T-helper 17 cell (primary cell): ENCODE data around the gene SLC44A3. TPM values are rescaled to one million over a fixed set of nuclear protein-coding genes. Genes with fewer than 3 reads are reported as not detected.
"Not testable (repeated sequence)": the region's sequence is repeated elsewhere in the genome, so short reads cannot be mapped to it uniquely, and the experiment has no call there.

Source experiments
- ATAC-seq: fragments of 150-1000 bp; cut with Tn5 transposase; 2 replicates; pipeline ENCODE4 v1.10.0; 2021; ENCODE audit warnings: mild to moderate bottlenecking, moderate library complexity
- DNase-seq, 3 donors: peaks; one replicate each; pipeline versions ENCODE4 v3.0.0 to v3.0.0-alpha.2; 2020 to 2021
- H3K9me3 ChIP-seq: one replicate; pipeline ENCODE4 v1.7.0; 2013; ENCODE audit warnings: low read length, mild to moderate bottlenecking; ENCODE audit not compliant: control insufficient read depth, poor library complexity, severe bottlenecking
- H3K27ac Mint-ChIP-seq: one replicate; pipeline ENCODE4 v1.8.0; 2022; ENCODE audit warnings: mild to moderate bottlenecking, moderate library complexity, mixed read lengths
- H3K27me3 Mint-ChIP-seq: one replicate; pipeline ENCODE4 v1.8.0; 2022; ENCODE audit warnings: mixed read lengths
- H3K36me3 Mint-ChIP-seq: one replicate; pipeline ENCODE4 v1.8.0; 2022; ENCODE audit warnings: low read depth, mixed read lengths
- H3K4me1 Mint-ChIP-seq: one replicate; pipeline ENCODE4 v1.8.0; 2022; ENCODE audit warnings: mild to moderate bottlenecking, mixed read lengths
- H3K4me3 Mint-ChIP-seq: one replicate; pipeline ENCODE4 v1.8.0; 2022; ENCODE audit warnings: mild to moderate bottlenecking, moderate library complexity, mixed read lengths
- total RNA-seq, 4 donors: library from RNA in 2 of 4; stranded (reverse) in 2 of 4; gene quantifications; one replicate each; pipeline ENCODE4 v1.2.3 and lab custom pipeline; 2022 to 2026

SLC44A3 gene
- total RNA-seq, 2 donors from 2014 or later = 0.68 to 2.1 TPM

DNA sequence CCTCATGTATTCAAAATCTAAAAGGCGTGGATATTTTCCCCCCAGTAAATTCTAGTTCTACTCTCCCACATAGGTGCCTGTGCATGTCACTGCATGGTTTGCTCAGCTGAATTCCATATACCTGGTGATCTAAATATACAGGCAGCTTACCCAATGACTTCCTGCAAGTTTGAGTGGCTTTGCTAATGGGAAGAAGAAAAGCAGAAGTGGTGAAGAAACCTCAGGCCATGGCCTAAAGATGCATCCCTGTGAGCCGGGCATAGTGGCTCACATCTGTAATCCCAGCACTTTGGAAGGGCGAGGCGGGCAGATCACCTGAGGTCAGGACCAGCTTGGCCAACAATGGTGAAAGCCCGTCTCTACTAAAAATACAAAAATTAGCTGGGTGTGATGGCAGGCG, 11.5 kb downstream of the SLC44A3 start:
- Mint-ChIP-seq H3K4me3 (no peak overlapping the region), H3K27me3 (peaks cover 32% of the 10 kb centered on the region), H3K27ac (no peak overlapping the region), H3K36me3 (no peaks in the 10 kb centered on the region), H3K4me1 (no peaks in the 10 kb centered on the region)
- no peak for DNase-seq
- no peak for ATAC-seq
- no peaks in the 10 kb centered on the region for H3K9me3 ChIP-seq

GRCh38 chr1:94832446-94832845, 12.3 kb downstream of the SLC44A3 start:
- no peak overlapping the region for H3K4me3 Mint-ChIP-seq
- no peaks in the 10 kb centered on the region for H3K9me3 ChIP-seq
- H3K27ac Mint-ChIP-seq = no peak overlapping the region
- no peaks in the 10 kb centered on the region for H3K4me1 Mint-ChIP-seq
- H3K36me3 Mint-ChIP-seq = no peaks in the 10 kb centered on the region
- H3K27me3 Mint-ChIP-seq = peaks cover 26% of the 10 kb centered on the region
- ATAC-seq = no peak
- no peak for DNase-seq

DNA sequence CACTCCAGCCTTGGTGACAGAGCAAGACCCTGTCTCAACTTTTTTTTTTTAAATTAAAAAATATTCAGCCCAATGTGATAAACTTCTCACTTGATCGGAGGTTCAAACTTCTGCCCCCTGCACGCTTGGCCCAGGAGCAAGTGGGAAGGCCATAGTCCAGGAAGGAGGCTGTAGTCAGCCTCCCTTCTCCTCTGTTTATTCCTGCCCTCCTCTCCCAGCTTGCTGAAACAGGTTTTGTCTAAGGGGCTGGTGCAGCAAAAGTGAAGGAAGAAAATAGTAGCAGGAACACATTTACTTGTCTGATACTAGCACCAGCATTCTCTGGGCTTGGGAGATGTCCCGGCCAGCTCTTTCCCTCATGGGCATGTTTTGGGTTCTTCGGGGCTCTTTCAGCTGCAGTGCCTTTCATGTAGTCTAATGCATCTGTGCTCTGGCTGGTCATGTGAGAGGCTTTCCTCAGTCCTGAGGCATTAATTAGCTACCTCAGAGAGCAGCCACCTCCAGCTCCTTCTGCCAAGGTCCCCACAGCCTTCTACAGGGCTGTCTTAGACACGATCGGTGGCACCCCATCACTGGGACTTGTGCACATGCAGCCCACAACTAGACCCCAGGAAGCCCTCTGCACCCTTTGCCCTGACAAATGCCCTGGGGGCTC, 12.9 kb downstream of the SLC44A3 start:
- H3K4me3 Mint-ChIP-seq = no peak overlapping the region
- no peaks in the 10 kb centered on the region for H3K9me3 ChIP-seq
- ATAC-seq (no peak), DNase-seq (no peak)
- H3K27ac Mint-ChIP-seq = no peak overlapping the region
- H3K27me3 Mint-ChIP-seq = peaks cover 21% of the 10 kb centered on the region
- no peaks in the 10 kb centered on the region for H3K4me1 Mint-ChIP-seq
- H3K36me3 Mint-ChIP-seq = no peaks in the 10 kb centered on the region

- no peak for ATAC-seq
Measured at GRCh38 chr1:94836891-94837290, 16.7 kb downstream of the SLC44A3 start.

GRCh38 chr1:94840381-94840780, 20.2 kb downstream of the SLC44A3 start:
- H3K27me3 Mint-ChIP-seq = peaks cover 58% of the 10 kb centered on the region
- H3K36me3 Mint-ChIP-seq = not testable (repeated sequence)

More at GRCh38 chr1:94836891-94837290, 16.7 kb downstream of the SLC44A3 start:
- Mint-ChIP-seq H3K4me3 (no peak overlapping the region), H3K27ac (no peak overlapping the region), H3K36me3 (no peaks in the 10 kb centered on the region), H3K4me1 (no peaks in the 10 kb centered on the region), H3K27me3 (peaks cover 26% of the 10 kb centered on the region)
- no peak for DNase-seq
- no peaks in the 10 kb centered on the region for H3K9me3 ChIP-seq

GRCh38 chr1:94840808-94841207, 20.7 kb downstream of the SLC44A3 start:
- H3K36me3 Mint-ChIP-seq = peaks cover 4% of the 10 kb centered on the region
- no peak overlapping the region for H3K4me3 Mint-ChIP-seq
- no peak overlapping the region for H3K27ac Mint-ChIP-seq
- H3K27me3 Mint-ChIP-seq = peaks cover 55% of the 10 kb centered on the region
- H3K4me1 Mint-ChIP-seq = no peaks in the 10 kb centered on the region
- ATAC-seq = no peak
- DNase-seq = no peak
- H3K9me3 ChIP-seq = no peaks in the 10 kb centered on the region

More at GRCh38 chr1:94840381-94840780, 20.2 kb downstream of the SLC44A3 start:
- H3K9me3 ChIP-seq, ATAC-seq, H3K27ac Mint-ChIP-seq, DNase-seq, H3K4me3 Mint-ChIP-seq, H3K4me1 Mint-ChIP-seq: not testable (repeated sequence)

- no peak overlapping the region for H3K4me3 Mint-ChIP-seq
- ATAC-seq = no peak
- peaks cover 48% of the 10 kb centered on the region for H3K27me3 Mint-ChIP-seq
- no peaks in the 10 kb centered on the region for H3K9me3 ChIP-seq
- no peak overlapping the region for H3K27ac Mint-ChIP-seq
- DNase-seq = no peak
- peaks cover 3% of the 10 kb centered on the region for H3K4me1 Mint-ChIP-seq
- H3K36me3 Mint-ChIP-seq = peaks cover 4% of the 10 kb centered on the region
Measured at GRCh38 chr1:94843430-94843829, 23.3 kb downstream of the SLC44A3 start.

GRCh38 chr1:94843846-94844245, 23.7 kb downstream of the SLC44A3 start:
- Mint-ChIP-seq H3K27me3 (peaks cover 52% of the 10 kb centered on the region), H3K27ac (no peak overlapping the region), H3K4me3 (no peak overlapping the region), H3K36me3 (peaks cover 8% of the 10 kb centered on the region), H3K4me1 (peaks cover 3% of the 10 kb centered on the region)
- no peaks in the 10 kb centered on the region for H3K9me3 ChIP-seq
- ATAC-seq (no peak), DNase-seq (no peak)

DNA sequence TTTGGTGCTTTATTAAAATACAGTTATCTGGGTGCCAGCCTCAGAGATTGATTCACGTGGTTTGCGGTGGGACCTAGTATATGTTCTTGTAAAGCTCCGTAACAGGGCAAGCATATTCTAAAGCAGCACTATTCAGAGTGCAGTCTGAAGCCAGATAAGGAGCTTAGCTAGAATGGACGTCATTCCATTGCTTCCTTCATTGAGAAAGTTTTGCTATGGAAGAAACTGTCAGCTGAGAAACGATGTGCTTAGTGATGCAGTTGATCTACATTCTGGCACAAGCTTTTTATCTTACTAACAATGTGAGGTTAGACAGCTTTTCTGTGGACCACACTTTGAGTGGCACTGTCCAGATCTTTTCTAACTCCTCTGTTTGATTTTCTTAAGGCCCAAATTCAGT, 26.2 kb downstream of the SLC44A3 start:
- H3K4me1 Mint-ChIP-seq = peaks cover 3% of the 10 kb centered on the region
- no peaks in the 10 kb centered on the region for H3K9me3 ChIP-seq
- H3K27ac Mint-ChIP-seq = no peak overlapping the region
- H3K27me3 Mint-ChIP-seq = peaks cover 55% of the 10 kb centered on the region
- H3K4me3 Mint-ChIP-seq = no peak overlapping the region
- ATAC-seq = no peak
- DNase-seq = no peak
- peaks cover 8% of the 10 kb centered on the region for H3K36me3 Mint-ChIP-seq

- Mint-ChIP-seq H3K36me3 (peaks cover 5% of the 10 kb centered on the region), H3K4me3 (no peak overlapping the region), H3K4me1 (peaks cover 3% of the 10 kb centered on the region), H3K27me3 (peaks cover 17% of the 10 kb centered on the region), H3K27ac (no peak overlapping the region)
- no peak for DNase-seq
- no peaks in the 10 kb centered on the region for H3K9me3 ChIP-seq
- ATAC-seq = no peak
Measured at GRCh38 chr1:94851571-94851970, 31.4 kb downstream of the SLC44A3 start.

- Mint-ChIP-seq H3K27ac (no peak overlapping the region), H3K4me3 (no peak overlapping the region), H3K27me3 (peaks cover 20% of the 10 kb centered on the region), H3K36me3 (peaks cover 5% of the 10 kb centered on the region), H3K4me1 (no peaks in the 10 kb centered on the region)
- no peaks in the 10 kb centered on the region for H3K9me3 ChIP-seq
- ATAC-seq = no peak
- no peak for DNase-seq
Measured at GRCh38 chr1:94852788-94853187, 32.6 kb downstream of the SLC44A3 start.

GRCh38 chr1:94854458-94855306, 34.5 kb downstream of the SLC44A3 start:
- Mint-ChIP-seq H3K36me3 (peaks cover 2% of the 10 kb centered on the region), H3K4me3 (no peak overlapping the region), H3K27ac (no peak overlapping the region), H3K27me3 (peaks cover 25% of the 10 kb centered on the region), H3K4me1 (peaks cover 2% of the 10 kb centered on the region)
- ATAC-seq = peak; percentile 99
- no peaks in the 10 kb centered on the region for H3K9me3 ChIP-seq
- peak; percentile 38 to 55 (median 44) for DNase-seq

GRCh38 chr1:94855307-94855700, 35.1 kb downstream of the SLC44A3 start:
- ATAC-seq (no peak), DNase-seq (no peak)
- Mint-ChIP-seq H3K27ac (no peak overlapping the region), H3K27me3 (peaks cover 25% of the 10 kb centered on the region), H3K36me3 (peaks cover 2% of the 10 kb centered on the region), H3K4me1 (peaks cover 4% of the 10 kb centered on the region), H3K4me3 (no peak overlapping the region)
- H3K9me3 ChIP-seq = no peaks in the 10 kb centered on the region
